AG04450 (cell line): ENCODE results near the gene GANC. TPM values are rescaled to one million over a fixed set of nuclear protein-coding genes. Genes with fewer than 3 reads are reported as not detected.

Experiments
- CTCF ChIA-PET: fragments of 300-600, 350-600 bp; formaldehyde crosslinking; extraction: SDS; loops from one replicate; lab custom pipeline; 2022; ENCODE audit warnings: antibody characterized with exemption, inconsistent platforms; lab: Charles Lee
- POLR2A ChIA-PET: fragments of 350-600 bp; formaldehyde crosslinking; extraction: SDS; loops from one replicate; lab custom pipeline; 2021; ENCODE audit warnings: antibody characterized with exemption, inconsistent platforms; lab: Yijun Ruan, JAX
- DNase-seq: peaks from one replicate; pipeline ENCODE4 v3.0.0-alpha.2; 2011; ENCODE audit warnings: low read depth, low spot score
- H3K27ac ChIP-seq: one replicate; pipeline ENCODE4 v1.5.1; 2012; ENCODE audit warnings: low read depth, low read length, control low read depth
- H3K27me3 ChIP-seq: one replicate; pipeline ENCODE4 v1.6.0; 2012; ENCODE audit warnings: low read length; ENCODE audit not compliant: control insufficient read depth, insufficient read depth
- H3K4me3 ChIP-seq: 2 replicates; pipeline ENCODE4 v1.5.1; 2011; ENCODE audit warnings: mild to moderate bottlenecking, low read depth, low read length, control low read depth
- H3K9me3 ChIP-seq: 2 replicates; pipeline ENCODE4 v1.5.1; 2012; ENCODE audit warnings: low read length; ENCODE audit not compliant: control insufficient read depth, insufficient read depth
- polyA plus RNA-seq: library from polyadenylated mRNA; depleted of rRNA; stranded (reverse); fragments of >200 nt; gene quantifications from 2 replicates; pipeline ENCODE4 v1.2.3, GENCODE V29; 2011
- TF ChIP-seq, protein P1 (sequence below): IDR thresholded peaks from 2 replicates; pipeline ENCODE4 v1.5.1; 2011; ENCODE audit warnings: low read depth, low read length, control low read depth, inconsistent platforms

Gene GANC
- polyA plus RNA-seq, 1 experiment, result 16.5 TPM

DNA sequence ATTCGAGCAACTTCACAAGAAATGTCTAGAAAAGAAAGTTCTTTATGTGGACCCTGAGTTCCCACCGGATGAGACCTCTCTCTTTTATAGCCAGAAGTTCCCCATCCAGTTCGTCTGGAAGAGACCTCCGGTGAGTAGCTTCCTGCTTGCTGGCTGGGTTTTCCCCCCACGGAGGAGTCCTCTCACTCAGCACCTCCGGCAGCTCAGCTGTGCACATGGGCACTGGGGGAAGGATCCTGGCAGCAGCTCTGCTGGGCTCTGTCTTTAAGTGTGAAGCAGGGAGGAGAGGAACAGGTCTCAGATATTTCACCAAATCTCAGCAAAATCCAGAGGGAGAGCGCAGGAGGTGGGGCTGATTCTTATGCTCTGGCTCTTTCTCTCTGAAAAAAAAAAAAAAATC lies 87.0 kb downstream of the GANC start:
- ChIA-PET POLR2A (no interaction called here), CTCF (interaction anchor here (1.0 kb wide), 1 partner anchor 25 kb away, joined by 3 read pairs; no protein-coding TSS in a partner anchor)
- Histone ChIP-seq H3K27ac (no peak overlapping the region), H3K9me3 (no peaks in the 10 kb centered on the region), H3K27me3 (no peaks in the 10 kb centered on the region), H3K4me3 (no peak overlapping the region)
- no peak for DNase-seq
- TF ChIP-seq, protein P1, sequence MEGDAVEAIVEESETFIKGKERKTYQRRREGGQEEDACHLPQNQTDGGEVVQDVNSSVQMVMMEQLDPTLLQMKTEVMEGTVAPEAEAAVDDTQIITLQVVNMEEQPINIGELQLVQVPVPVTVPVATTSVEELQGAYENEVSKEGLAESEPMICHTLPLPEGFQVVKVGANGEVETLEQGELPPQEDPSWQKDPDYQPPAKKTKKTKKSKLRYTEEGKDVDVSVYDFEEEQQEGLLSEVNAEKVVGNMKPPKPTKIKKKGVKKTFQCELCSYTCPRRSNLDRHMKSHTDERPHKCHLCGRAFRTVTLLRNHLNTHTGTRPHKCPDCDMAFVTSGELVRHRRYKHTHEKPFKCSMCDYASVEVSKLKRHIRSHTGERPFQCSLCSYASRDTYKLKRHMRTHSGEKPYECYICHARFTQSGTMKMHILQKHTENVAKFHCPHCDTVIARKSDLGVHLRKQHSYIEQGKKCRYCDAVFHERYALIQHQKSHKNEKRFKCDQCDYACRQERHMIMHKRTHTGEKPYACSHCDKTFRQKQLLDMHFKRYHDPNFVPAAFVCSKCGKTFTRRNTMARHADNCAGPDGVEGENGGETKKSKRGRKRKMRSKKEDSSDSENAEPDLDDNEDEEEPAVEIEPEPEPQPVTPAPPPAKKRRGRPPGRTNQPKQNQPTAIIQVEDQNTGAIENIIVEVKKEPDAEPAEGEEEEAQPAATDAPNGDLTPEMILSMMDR, result no peak

DNA sequence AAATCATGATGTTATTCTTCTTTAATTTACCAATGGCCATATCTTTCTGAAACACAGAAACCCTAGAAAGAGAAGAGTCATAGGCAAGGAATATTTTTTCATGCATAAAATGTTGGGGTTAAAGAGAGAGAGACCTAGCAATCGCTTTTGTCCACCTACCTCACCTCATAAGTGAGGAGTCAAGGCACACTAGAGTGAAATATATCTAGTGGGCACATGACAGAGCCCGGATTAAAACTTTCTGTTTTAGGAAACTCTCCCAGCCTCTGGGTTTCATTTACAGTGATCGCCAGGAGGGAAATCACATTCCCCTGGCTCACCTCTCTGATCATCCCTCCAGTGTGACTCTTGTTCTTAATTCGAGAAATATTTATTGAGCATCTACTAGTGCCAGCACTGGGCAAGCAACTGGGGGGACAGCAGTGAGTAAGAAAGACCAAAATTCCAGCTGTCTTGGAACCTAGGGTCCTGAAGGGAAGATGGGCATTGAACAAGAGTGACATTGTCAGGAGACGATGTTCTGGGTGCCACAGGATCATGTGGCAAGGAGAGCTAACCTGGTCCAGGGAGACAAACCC lies 87.6 kb downstream of the GANC start:
- H3K27me3 ChIP-seq, result no peaks in the 10 kb centered on the region
- no peak overlapping the region for H3K4me3 ChIP-seq
- no peaks in the 10 kb centered on the region for H3K9me3 ChIP-seq
- POLR2A ChIA-PET, result no interaction called here
- TF ChIP-seq, protein P1, result no peak
- no peak for DNase-seq
- CTCF ChIA-PET, result interaction anchor here (1.0 kb wide), 1 partner anchor 25 kb away, joined by 3 read pairs; no protein-coding TSS in a partner anchor
- H3K27ac ChIP-seq, result no peak overlapping the region

DNA sequence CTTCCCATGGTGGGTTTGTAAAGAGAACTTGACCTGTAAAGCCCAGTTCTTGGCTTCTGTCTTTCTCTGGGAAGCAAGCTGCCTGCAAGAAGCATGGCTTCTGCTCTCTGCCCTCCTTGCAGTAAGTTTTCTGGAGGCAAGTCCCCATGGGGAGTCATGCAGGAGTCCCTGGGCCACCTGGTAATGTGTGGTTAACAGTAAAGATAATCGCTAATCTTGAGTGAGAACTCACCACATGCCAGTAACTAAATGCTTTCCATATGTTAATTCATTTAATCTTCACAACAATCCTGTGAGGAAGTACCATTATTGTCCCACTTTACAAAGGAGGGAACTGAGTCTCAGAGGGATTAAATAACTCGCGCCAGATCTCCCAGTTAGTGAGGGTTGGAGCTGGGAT lies 90.5 kb downstream of the GANC start:
- TF ChIP-seq, protein P1, result no peak
- ChIA-PET POLR2A (no interaction called here), CTCF (no interaction called here)
- no peak for DNase-seq
- no peaks in the 10 kb centered on the region for H3K27me3 ChIP-seq
- H3K4me3 ChIP-seq, result no peak overlapping the region
- no peak overlapping the region for H3K27ac ChIP-seq
- H3K9me3 ChIP-seq, result no peaks in the 10 kb centered on the region

DNA sequence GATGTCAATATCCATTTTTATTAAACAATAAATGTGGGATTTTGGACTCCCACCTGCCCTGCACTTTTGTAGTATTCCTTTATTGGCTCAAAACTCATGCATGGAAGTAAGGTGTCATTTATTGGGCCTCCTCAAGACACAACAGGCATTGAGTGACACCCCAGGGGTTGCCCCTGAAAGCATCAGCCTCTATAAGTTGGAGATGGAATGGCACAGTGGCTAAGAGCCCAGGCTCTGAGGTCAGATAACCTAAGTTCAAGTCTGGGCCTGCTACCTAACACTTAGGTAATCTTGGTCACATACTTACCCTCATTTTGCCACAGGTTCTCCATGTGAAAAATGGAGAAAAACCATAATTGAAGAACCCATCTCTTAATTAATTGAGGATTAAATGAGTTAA lies 90.9 kb downstream of the GANC start:
- no peak overlapping the region for H3K4me3 ChIP-seq
- H3K9me3 ChIP-seq, result no peaks in the 10 kb centered on the region
- H3K27me3 ChIP-seq, result no peaks in the 10 kb centered on the region
- POLR2A ChIA-PET, result no interaction called here
- no peak overlapping the region for H3K27ac ChIP-seq
- TF ChIP-seq, protein P1, result no peak
- no peak for DNase-seq
- CTCF ChIA-PET, result no interaction called here

DNA sequence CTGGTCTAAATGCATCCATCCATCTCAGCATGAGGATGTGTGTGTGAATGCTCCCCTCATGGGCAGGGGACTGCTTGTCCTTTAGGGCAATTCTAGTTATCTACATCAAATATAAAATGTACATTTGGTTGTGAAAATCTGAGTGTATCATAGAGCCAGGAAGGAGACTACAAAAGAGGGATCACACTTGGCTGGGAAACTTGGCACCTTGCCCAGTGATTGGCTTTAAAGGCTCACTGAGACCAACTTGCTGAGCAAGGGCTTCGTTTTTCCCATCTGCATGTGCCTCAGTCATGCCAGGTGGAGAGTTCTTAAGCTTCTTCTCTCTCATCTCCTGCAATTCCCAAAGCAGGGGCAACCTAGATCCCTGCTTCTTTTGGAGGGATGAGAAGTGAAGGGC lies 91.5 kb downstream of the GANC start:
- ChIA-PET POLR2A (no interaction called here), CTCF (no interaction called here)
- H3K27me3 ChIP-seq, result no peaks in the 10 kb centered on the region
- no peak overlapping the region for H3K4me3 ChIP-seq
- TF ChIP-seq, protein P1, result no peak
- DNase-seq, result no peak
- H3K27ac ChIP-seq, result no peak overlapping the region
- no peaks in the 10 kb centered on the region for H3K9me3 ChIP-seq
